T47D (cell line): Measurements from ENCODE around the gene CAPNS2.
A peak's percentile ranks its signal among the peaks of the same experiment; 100 is the strongest.

Experiments
- DNase-seq, 2 experiments: peaks; one replicate each; pipeline versions ENCODE4 v3.0.0 to v3.0.0-alpha.2; 2011 to 2012; ENCODE audit warnings: low read depth in 1 of 2, low spot score in 1 of 2
- JUND ChIP-seq: IDR thresholded peaks from 2 replicates; pipeline ENCODE4 v1.6.1; 2012; ENCODE audit warnings: low read depth
- in situ Hi-C: cut with HindIII; loops from 2 replicates; pipeline ENCODE4 v1.10.0; 2016; ENCODE audit warnings: low sequenced_read_pairs, low pct_unique_long_range_greater_than_20kb

The CAPNS2 gene

GRCh38 chr16:55552621-55553020 is 13.9 kb upstream of the CAPNS2 start:
- TF ChIP-seq JUND = no peak
- in situ Hi-C loops = no loop called here
- no peak for DNase-seq

- no peak for TF ChIP-seq JUND
- no peak for DNase-seq
- in situ Hi-C loops = no loop called here
Observed at GRCh38 chr16:55555436-55555835, 11.0 kb upstream of the CAPNS2 start.

- in situ Hi-C loops = no loop called here
- no peak for TF ChIP-seq JUND
- DNase-seq = no peak
Observed at GRCh38 chr16:55557186-55557585, 9.3 kb upstream of the CAPNS2 start.

GRCh38 chr16:55559233-55559632 is 7.3 kb upstream of the CAPNS2 start:
- DNase-seq = peak in 1 of 2 experiments; percentile 51
- in situ Hi-C loops = no loop called here
- TF ChIP-seq JUND = no peak

GRCh38 chr16:55559933-55560516 is 6.5 kb upstream of the CAPNS2 start:
- no peak for TF ChIP-seq JUND
- no peak for DNase-seq
- in situ Hi-C loops = no loop called here

GRCh38 chr16:55561319-55561848 is 5.1 kb upstream of the CAPNS2 start:
- DNase-seq = no peak
- no peak for TF ChIP-seq JUND
- in situ Hi-C loops = no loop called here

- DNase-seq = no peak
- in situ Hi-C loops = no loop called here
- TF ChIP-seq JUND = no peak
Observed at GRCh38 chr16:55562936-55563335, 3.5 kb upstream of the CAPNS2 start.

- DNase-seq = no peak
- in situ Hi-C loops = no loop called here
- TF ChIP-seq JUND = no peak
Observed at GRCh38 chr16:55563797-55564196, 2.7 kb upstream of the CAPNS2 start.

GRCh38 chr16:55565086-55565485 is 1.4 kb upstream of the CAPNS2 start:
- in situ Hi-C loops = no loop called here
- no peak for TF ChIP-seq JUND
- no peak for DNase-seq

- no peak for DNase-seq
- no peak for TF ChIP-seq JUND
- in situ Hi-C loops = no loop called here
Observed at GRCh38 chr16:55567382-55567781, 898 bp downstream of the CAPNS2 start.

- peak in 1 of 2 experiments; percentile 6 for DNase-seq
- in situ Hi-C loops = no loop called here
- TF ChIP-seq JUND = no peak
Observed at GRCh38 chr16:55568207-55568606, 1.7 kb downstream of the CAPNS2 start.

GRCh38 chr16:55569025-55569424 is 2.5 kb downstream of the CAPNS2 start:
- TF ChIP-seq JUND = no peak
- in situ Hi-C loops = no loop called here
- DNase-seq = no peak

- no peak for TF ChIP-seq JUND
- no peak for DNase-seq
- in situ Hi-C loops = no loop called here
Observed at GRCh38 chr16:55570159-55570558, 3.7 kb downstream of the CAPNS2 start.
